HepG2 (cell line): ENCODE data around the gene ARL4C. TPM values are rescaled to one million over a fixed set of nuclear protein-coding genes. Genes with fewer than 3 reads are reported as not detected.

ENCODE experiments used
- BCL6 ChIP-seq: IDR thresholded peaks from 2 replicates; pipeline ENCODE4 v1.6.1; 2016; ENCODE audit warnings: missing genetic modification reagents, missing compliant biosample characterization
- CREB3 ChIP-seq: sonication (generic); formaldehyde crosslinking; IDR thresholded peaks from 2 replicates; pipeline ENCODE4 v1.5.0; 2020; ENCODE audit warnings: missing genetic modification reagents
- GATAD1 ChIP-seq: IDR thresholded peaks from 2 replicates; pipeline ENCODE4 v1.6.1; 2016; ENCODE audit warnings: missing genetic modification reagents, missing compliant biosample characterization
- KDM3A ChIP-seq: IDR thresholded peaks from 2 replicates; pipeline ENCODE4 v1.6.1; 2018; ENCODE audit warnings: low read depth, missing compliant biosample characterization
- MAX ChIP-seq: IDR thresholded peaks from 2 replicates; pipeline ENCODE4 v1.6.1; 2012; ENCODE audit warnings: inconsistent platforms
- RBM39 ChIP-seq: fragments of 200-400 bp; formaldehyde crosslinking; IDR thresholded peaks from one replicate; pipeline ENCODE4 v1.6.1; 2018; ENCODE audit warnings: antibody characterized with exemption, mild to moderate bottlenecking, low read depth, low read length; ENCODE audit not compliant: poor library complexity, severe bottlenecking
- RCOR2 ChIP-seq: IDR thresholded peaks from 2 replicates; pipeline ENCODE4 v1.6.1; 2016; ENCODE audit warnings: missing biosample characterization, missing genetic modification reagents
- SATB2 ChIP-seq: sonication (generic); formaldehyde crosslinking; IDR thresholded peaks from 2 replicates; pipeline ENCODE4 v1.5.0; 2020; ENCODE audit warnings: missing genetic modification reagents
- SRSF9 ChIP-seq: fragments of 200-400 bp; formaldehyde crosslinking; IDR thresholded peaks from 2 replicates; pipeline ENCODE4 v1.6.1; 2018; ENCODE audit warnings: borderline replicate concordance, mild to moderate bottlenecking, low read depth, low read length; ENCODE audit not compliant: insufficient read depth, poor library complexity, severe bottlenecking
- TOPORS ChIP-seq: sonication (generic); formaldehyde crosslinking; IDR thresholded peaks from 2 replicates; pipeline ENCODE4 v1.8.0; 2023; ENCODE audit warnings: mild to moderate bottlenecking, missing genetic modification reagents
- ZFP82 ChIP-seq: sonication (generic); formaldehyde crosslinking; IDR thresholded peaks from 2 replicates; pipeline ENCODE4 v1.5.1; 2020; ENCODE audit warnings: mild to moderate bottlenecking, missing genetic modification reagents, borderline replicate concordance
- ZIK1 ChIP-seq: sonication (generic); formaldehyde crosslinking; IDR thresholded peaks from 2 replicates; pipeline ENCODE4 v1.5.0; 2020; ENCODE audit warnings: mild to moderate bottlenecking, low read depth, missing genetic modification reagents, borderline replicate concordance
- ZNF343 ChIP-seq: sonication (generic); formaldehyde crosslinking; IDR thresholded peaks from 2 replicates; pipeline ENCODE4 v1.4.0; 2020; ENCODE audit warnings: mild to moderate bottlenecking, missing genetic modification reagents
- ZNF709 ChIP-seq: sonication (generic); formaldehyde crosslinking; IDR thresholded peaks from 2 replicates; pipeline ENCODE4 v1.5.0; 2020; ENCODE audit warnings: mild to moderate bottlenecking, missing genetic modification reagents
- ZSCAN21 ChIP-seq: sonication (generic); formaldehyde crosslinking; IDR thresholded peaks from 2 replicates; pipeline ENCODE4 v1.8.0; 2022; ENCODE audit warnings: mild to moderate bottlenecking, missing genetic modification reagents, moderate library complexity, borderline replicate concordance
- polyA plus RNA-seq, 8 experiments: library from polyadenylated mRNA; depleted of rRNA in 3 of 8; stranded (reverse) in 7 of 8; unstranded in 1 of 8; fragments of >200 nt; fragmentation: Illumina TruSeq in 4 of 8; extraction: Trizol in 4 of 8; gene quantifications; 2 replicates each; pipeline versions ENCODE4 v1.2.1 to v1.2.3, GENCODE V29; 2011 to 2016; ENCODE audit warnings: low read depth in 4 of 8, missing spikeins in 1 of 8, mixed read lengths in 1 of 8; ENCODE audit not compliant: insufficient read depth in 1 of 8
- total RNA-seq, 5 experiments: library from RNA; depleted of rRNA; stranded (reverse); fragments of >200 nt; fragmentation: Illumina TruSeq; extraction: Trizol; gene quantifications; 2 replicates each; pipeline ENCODE4 v1.2.3, GENCODE V29; 2016; ENCODE audit warnings: low read depth in 1 of 5
- TF ChIP-seq, protein P1 (sequence below): sonication (generic); formaldehyde crosslinking; IDR thresholded peaks from 2 replicates; pipeline ENCODE4 v1.5.0; 2020; ENCODE audit warnings: mild to moderate bottlenecking, missing genetic modification reagents, borderline replicate concordance
- TF ChIP-seq, protein P2 (sequence below): sonication (generic); formaldehyde crosslinking; IDR thresholded peaks from 2 replicates; pipeline ENCODE4 v1.4.0; 2020; ENCODE audit warnings: mild to moderate bottlenecking, missing genetic modification reagents
- TF ChIP-seq, protein P3 (sequence below): sonication (generic); formaldehyde crosslinking; IDR thresholded peaks from 2 replicates; pipeline ENCODE4 v1.5.1; 2020; ENCODE audit warnings: mild to moderate bottlenecking, missing genetic modification reagents, moderate library complexity

Gene ARL4C
- total and polyA plus RNA-seq, 2 of the 13 experiments (the other 11 are each of a cell fraction or from before 2014, with no cell fraction given): 0.07 to 0.15 TPM

DNA sequence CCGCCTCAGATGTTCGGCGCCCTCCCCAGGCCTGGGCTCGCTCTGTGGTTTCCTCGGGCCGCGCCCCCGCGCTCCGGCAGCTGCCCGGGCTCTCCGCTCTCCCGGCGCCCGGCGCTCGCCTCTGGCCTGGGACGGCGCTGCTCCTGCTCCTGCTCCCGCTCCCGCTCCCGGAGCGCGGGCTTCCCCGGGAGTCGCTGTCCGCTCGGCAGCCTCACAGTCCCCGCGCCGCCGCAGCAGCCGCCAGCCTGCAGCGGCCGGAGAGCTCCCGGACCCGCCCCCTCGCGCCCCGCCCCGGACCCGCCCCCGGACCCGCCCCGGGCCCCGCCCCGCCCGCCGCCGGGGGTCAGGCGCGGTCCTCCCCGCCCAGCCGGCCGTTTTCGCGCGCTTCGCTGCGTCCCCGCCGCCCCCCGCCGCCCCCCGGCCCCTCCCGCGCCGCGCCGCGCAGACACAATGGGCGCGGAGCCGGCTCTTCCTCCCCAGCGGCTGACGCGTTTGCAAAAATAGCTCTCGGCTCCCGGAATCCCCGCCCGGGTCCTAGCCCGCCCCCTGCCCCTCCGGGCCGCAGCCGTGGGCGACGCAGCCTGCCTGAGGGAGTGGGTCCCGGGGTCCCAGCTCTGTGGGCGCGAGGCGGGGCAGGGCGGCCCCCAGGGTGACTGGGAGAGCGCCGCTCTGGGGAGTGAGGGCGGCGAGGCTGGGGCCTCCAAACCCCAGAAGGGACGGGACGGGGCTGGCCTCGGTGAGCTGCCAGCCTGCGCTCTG is at the start of gene ARL4C (continued):
- TF ChIP-seq, protein P1, sequence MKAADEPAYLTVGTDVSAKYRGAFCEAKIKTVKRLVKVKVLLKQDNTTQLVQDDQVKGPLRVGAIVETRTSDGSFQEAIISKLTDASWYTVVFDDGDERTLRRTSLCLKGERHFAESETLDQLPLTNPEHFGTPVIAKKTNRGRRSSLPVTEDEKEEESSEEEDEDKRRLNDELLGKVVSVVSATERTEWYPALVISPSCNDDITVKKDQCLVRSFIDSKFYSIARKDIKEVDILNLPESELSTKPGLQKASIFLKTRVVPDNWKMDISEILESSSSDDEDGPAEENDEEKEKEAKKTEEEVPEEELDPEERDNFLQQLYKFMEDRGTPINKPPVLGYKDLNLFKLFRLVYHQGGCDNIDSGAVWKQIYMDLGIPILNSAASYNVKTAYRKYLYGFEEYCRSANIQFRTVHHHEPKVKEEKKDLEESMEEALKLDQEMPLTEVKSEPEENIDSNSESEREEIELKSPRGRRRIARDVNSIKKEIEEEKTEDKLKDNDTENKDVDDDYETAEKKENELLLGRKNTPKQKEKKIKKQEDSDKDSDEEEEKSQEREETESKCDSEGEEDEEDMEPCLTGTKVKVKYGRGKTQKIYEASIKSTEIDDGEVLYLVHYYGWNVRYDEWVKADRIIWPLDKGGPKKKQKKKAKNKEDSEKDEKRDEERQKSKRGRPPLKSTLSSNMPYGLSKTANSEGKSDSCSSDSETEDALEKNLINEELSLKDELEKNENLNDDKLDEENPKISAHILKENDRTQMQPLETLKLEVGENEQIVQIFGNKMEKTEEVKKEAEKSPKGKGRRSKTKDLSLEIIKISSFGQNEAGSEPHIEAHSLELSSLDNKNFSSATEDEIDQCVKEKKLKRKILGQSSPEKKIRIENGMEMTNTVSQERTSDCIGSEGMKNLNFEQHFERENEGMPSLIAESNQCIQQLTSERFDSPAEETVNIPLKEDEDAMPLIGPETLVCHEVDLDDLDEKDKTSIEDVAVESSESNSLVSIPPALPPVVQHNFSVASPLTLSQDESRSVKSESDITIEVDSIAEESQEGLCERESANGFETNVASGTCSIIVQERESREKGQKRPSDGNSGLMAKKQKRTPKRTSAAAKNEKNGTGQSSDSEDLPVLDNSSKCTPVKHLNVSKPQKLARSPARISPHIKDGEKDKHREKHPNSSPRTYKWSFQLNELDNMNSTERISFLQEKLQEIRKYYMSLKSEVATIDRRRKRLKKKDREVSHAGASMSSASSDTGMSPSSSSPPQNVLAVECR: peak; percentile 27; the same call in 1 of the 2 replicates
- TF ChIP-seq KDM3A (CRISPR knock-in tag) (no peak), ZNF343 (CRISPR knock-in tag) (no peak), GATAD1 (CRISPR knock-in tag) (no peak), TOPORS (CRISPR knock-in tag) (0 out of 2 replicates have a peak, but pooled peaks have one; percentile 20), ZSCAN21 (CRISPR knock-in tag) (0 out of 2 replicates have a peak, but pooled peaks have one; percentile 53), BCL6 (no peak), ZFP82 (no peak), ZNF709 (CRISPR knock-in tag) (0 out of 2 replicates have a peak, but pooled peaks have one; percentile 25), SRSF9 (no peak), CREB3 (CRISPR knock-in tag) (no peak), RBM39 (no peak), ZIK1 (no peak), SATB2 (CRISPR knock-in tag) (no peak), RCOR2 (CRISPR knock-in tag) (no peak), MAX (peak; percentile 32)
- TF ChIP-seq, protein P2, sequence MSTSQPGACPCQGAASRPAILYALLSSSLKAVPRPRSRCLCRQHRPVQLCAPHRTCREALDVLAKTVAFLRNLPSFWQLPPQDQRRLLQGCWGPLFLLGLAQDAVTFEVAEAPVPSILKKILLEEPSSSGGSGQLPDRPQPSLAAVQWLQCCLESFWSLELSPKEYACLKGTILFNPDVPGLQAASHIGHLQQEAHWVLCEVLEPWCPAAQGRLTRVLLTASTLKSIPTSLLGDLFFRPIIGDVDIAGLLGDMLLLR (CRISPR knock-in tag): no peak; the same call in 1 of the 2 replicates
- TF ChIP-seq, protein P3, sequence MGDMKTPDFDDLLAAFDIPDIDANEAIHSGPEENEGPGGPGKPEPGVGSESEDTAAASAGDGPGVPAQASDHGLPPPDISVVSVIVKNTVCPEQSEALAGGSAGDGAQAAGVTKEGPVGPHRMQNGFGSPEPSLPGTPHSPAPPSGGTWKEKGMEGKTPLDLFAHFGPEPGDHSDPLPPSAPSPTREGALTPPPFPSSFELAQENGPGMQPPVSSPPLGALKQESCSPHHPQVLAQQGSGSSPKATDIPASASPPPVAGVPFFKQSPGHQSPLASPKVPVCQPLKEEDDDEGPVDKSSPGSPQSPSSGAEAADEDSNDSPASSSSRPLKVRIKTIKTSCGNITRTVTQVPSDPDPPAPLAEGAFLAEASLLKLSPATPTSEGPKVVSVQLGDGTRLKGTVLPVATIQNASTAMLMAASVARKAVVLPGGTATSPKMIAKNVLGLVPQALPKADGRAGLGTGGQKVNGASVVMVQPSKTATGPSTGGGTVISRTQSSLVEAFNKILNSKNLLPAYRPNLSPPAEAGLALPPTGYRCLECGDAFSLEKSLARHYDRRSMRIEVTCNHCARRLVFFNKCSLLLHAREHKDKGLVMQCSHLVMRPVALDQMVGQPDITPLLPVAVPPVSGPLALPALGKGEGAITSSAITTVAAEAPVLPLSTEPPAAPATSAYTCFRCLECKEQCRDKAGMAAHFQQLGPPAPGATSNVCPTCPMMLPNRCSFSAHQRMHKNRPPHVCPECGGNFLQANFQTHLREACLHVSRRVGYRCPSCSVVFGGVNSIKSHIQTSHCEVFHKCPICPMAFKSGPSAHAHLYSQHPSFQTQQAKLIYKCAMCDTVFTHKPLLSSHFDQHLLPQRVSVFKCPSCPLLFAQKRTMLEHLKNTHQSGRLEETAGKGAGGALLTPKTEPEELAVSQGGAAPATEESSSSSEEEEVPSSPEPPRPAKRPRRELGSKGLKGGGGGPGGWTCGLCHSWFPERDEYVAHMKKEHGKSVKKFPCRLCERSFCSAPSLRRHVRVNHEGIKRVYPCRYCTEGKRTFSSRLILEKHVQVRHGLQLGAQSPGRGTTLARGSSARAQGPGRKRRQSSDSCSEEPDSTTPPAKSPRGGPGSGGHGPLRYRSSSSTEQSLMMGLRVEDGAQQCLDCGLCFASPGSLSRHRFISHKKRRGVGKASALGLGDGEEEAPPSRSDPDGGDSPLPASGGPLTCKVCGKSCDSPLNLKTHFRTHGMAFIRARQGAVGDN (CRISPR knock-in tag): peak; percentile 46
